ENCODE data around the gene FAM32A.

Gene FAM32A

DNA sequence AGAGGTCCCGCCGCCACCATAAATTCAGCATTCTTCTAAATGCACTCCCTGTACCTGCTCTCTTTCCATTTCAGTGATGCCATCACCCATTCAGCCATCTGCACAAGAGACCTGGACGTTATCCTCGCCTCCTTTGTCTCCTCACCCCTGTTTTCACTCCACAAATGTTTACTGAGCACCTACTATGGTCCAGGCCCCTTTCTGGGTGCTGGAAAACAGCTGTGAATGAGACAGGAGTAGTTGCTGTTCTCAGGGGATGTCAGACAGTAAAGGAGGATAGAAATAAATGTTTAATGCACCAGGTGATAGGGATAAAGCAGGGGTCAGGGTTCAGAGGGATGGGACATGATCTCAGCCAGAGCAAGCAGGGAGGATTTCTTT is 15.8 kb downstream of the FAM32A start:
- H3K4me3 ChIP-seq (ENCODE audit: low read depth, low read length): no peak overlapping the region

DNA sequence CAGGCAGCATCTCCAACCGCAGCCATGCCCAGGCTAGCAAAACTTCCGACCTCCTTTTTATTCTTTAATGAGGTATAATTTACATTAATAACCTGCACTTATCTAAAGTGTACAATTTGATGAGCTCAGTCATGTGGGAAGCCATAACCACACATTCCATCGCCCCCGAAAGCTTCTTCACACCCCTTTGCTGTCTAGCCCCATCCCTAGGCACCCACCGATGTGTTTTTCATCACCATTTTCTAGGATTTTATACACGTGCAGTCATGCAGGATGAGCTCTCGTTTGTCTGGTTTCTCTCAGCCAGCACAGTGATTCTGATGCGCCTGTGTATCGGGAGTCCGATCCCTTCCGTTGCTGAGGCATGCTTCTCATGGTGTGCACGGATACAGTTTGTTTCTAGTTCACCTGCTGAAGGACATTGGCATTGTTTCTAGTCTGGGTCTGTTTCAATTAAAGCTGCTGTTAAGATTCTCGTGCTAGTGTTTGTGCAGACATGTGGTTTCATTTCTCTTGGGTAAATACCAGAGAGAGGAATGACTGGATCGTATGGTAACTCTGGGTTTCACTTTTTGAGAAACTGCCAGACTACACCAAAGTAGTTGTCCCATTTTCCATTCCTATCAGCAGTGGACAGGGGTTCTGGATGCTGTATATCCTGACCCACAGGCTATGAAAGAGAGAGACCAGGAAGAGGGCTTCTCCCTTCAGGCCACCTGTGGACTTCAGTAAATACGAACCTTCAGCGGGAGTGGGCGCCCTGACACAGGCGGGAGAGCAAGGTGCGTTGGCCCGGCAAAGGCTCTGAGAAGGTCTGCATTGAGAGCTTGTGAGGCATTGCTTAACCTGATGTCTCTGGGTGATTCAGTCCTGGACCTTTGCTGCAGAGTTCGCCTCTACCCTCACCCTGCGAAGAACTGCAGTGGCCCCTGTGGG is 17.4 kb downstream of the FAM32A start:
- H3K4me3 ChIP-seq (ENCODE audit: low read depth, low read length): no peak overlapping the region

DNA sequence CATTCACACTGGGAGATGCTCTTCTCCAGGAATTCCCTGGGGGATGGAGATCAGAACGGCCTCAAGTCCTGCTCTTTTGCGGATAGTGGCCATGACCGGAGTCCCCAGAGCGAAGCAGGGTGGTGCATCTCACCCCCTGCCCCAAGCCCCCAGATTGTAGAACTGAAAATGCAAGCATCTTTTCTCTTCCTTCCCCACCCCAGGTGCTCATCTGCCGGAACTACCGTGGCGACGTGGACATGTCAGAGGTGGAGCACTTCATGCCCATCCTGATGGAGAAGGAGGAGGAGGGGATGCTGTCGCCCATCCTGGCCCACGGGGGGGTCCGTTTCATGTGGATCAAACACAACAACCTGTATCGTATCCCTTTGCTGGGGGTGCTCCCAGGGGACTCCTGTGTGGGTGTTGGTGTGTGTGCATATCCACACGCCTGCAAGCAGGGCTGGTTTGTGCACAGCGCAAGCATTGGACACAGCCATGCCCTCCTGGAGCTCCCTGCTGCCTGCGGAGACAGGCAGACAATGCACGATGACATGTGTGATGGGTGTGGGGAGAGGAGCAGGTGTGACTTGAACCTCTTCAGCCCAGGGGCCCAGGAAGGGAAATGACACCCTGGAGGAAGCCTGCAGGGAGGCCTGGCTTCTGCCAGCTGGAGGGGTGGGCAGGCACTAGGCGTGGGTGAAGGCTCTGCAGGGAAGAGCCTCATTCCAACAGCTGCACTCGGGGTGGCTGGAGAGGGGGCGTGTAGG is 18.2 kb downstream of the FAM32A start:
- H3K4me3 ChIP-seq (ENCODE audit: low read depth, low read length): no peak overlapping the region

- H3K4me3 ChIP-seq (ENCODE audit: low read depth, low read length): no peak overlapping the region
These were observed 18.7 kb downstream of the FAM32A start for GRCh38 chr19:16204005-16204294.

DNA sequence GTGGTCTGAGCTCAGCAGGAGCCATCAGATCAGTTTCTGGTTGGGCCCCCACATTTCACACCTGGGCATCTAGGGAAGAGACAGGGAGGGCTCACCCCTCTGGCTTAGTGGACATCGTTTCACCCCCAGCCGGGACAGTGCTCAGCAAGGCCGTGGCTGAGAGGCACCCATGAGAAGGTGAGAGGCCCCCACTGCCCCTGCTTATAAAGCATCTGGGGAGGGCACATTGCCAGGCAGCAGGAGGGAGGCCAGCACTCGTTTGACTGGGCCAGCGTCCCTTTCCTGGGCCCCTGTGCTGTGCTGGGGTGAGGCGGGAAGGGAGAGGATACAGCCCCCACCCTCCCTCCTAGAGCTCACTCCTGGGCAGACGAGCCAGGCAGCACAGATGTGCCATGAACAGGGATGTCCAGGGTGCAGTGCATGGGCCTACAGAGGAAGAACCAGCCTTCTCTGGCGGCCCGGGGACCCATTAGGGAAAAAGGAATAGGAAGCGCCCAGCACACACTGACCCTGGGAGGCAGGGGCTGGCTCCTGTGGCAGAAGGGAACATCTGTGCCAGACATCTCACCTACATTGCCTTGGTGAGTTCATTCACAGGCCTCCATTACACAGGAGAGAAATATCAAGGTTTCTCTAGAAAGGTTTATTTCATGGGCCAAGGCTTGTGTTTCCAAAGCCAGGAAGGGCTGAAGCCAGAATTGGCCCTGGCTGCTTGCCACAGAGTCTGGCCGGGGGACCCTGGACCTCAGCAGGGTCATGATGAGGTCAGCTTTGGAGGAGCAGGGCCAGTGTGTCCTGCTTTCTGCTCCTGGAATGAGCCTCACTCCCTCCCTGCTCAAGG is 20.2 kb downstream of the FAM32A start:
- H3K4me3 ChIP-seq (ENCODE audit: low read depth, low read length): no peak overlapping the region

GRCh38 chr19:16206046-16206605 is 20.9 kb downstream of the FAM32A start:
- no peak overlapping the region for H3K4me3 ChIP-seq (ENCODE audit: low read depth, low read length)

- no peak overlapping the region for H3K4me3 ChIP-seq (ENCODE audit: low read depth, low read length)
These were observed 21.4 kb downstream of the FAM32A start for GRCh38 chr19:16206637-16207036.

DNA sequence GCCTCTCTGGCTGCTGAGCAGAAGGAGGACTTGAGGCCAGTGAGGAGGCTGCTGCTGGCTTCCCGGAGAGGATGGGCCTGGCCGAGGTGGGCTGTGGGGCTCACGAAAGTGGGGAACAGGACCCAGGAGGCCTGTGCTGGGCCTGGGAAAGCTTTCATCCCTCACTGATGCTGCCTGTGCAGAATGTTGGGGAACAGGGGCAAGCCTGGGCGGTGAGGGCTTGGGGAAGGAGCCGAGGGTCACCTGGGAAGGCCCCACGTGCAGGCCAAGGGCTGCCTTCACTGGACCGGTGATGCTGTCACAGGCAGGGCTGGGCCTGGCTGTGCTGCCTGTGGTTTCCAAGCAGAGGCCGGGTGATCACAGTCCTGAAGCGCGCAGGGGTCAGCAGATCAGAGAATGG is 21.9 kb downstream of the FAM32A start:
- H3K4me3 ChIP-seq (ENCODE audit: low read depth, low read length): no peak overlapping the region

GRCh38 chr19:16207490-16208025 is 22.3 kb downstream of the FAM32A start:
- H3K4me3 ChIP-seq (ENCODE audit: low read depth, low read length): no peak overlapping the region

- H3K4me3 ChIP-seq (ENCODE audit: low read depth, low read length): no peak overlapping the region
These were observed 23.0 kb downstream of the FAM32A start for GRCh38 chr19:16208064-16208759.

GRCh38 chr19:16208847-16209665 is 23.8 kb downstream of the FAM32A start:
- no peak overlapping the region for H3K4me3 ChIP-seq (ENCODE audit: low read depth, low read length)

- H3K4me3 ChIP-seq (ENCODE audit: low read depth, low read length): no peak overlapping the region
These were observed 25.0 kb downstream of the FAM32A start for GRCh38 chr19:16210168-16210567.

DNA sequence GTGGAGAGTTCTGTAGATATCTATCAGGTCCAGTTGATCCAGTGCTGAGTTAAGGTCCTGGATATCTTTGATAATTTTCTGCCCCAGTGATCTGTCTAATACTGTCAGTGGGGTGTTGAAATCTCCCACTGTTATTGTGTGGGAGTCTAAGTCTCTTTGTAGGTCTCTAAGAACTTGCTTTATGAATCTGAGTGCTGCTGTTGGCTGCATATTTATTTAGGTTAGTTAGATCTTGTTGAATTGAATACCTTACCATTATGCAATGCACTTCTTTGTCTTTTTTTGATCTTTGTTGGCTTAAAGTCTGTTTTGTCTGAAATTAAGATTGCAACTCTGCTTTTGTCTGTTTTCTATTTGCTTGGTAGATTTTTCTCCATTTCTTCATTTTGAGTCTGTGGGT is 27.9 kb downstream of the FAM32A start:
- H3K4me3 ChIP-seq (ENCODE audit: low read depth, low read length): no peak overlapping the region

DNA sequence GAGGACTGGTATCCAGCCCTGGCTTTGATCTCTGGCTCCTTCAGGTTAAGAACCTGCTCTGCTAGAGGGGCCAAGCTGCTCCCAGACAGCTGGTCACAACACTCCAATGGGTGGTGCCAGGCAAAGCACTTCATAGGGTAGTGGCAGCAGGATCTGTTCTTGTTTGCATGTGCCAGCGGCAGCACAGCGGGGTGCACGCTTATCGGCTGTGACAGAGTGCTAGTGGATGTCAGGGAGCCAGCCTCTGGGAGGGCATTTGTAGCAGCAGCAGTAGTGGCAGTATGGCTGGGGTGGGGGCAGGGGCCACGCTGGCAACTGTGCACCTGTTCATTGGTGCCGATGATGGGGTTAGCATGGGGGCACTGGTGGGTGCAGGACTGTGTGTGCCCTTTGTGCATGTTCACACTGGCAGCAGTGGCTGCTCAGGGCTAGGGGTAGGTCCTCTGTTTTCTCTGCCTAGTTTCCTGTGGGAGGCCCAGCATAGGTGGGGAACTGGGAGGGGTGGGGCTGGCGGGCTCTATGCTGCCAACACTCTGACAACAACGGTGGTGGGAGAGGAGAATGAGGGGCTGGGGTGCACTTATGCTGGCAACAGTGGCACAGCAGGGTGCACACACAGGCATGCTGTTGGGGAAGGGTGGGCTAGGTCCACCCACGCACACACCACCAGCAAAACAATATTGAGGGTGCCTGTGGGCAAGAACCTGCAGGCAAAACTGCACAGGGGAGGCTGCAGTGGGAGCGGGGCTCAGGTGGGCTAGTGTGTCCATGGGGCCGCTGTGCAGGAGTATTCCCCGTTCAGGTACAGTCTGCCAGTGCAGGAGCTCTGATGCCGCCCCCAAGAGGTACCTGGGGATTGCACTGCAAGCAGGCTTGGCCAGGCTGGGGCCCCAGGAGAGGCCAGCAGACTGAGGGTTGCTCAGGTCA is 31.8 kb downstream of the FAM32A start:
- H3K4me3 ChIP-seq (ENCODE audit: low read depth, low read length): no peak overlapping the region

GRCh38 chr19:16217716-16218451 is 32.7 kb downstream of the FAM32A start:
- H3K4me3 ChIP-seq (ENCODE audit: low read depth, low read length): no peak overlapping the region

DNA sequence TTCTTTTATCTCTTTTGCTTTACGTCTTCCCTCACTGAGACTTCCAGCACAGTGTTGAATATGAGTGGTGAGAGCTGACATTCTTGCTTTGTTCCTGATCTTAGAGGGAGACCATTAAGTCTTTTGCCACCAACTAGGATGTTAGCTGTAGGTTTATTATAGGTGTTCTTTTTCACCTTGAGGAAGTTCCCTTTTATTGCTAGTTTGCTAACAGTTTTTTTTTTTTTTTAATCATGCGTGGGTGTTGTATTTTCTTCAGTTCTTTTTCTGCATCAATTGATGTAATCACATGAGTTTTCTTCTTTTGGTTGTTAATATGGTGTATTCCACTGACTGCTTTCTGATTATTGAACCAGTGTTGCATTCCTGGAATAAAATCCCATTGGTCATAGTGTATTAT is 33.6 kb downstream of the FAM32A start:
- H3K4me3 ChIP-seq (ENCODE audit: low read depth, low read length): no peak overlapping the region

DNA sequence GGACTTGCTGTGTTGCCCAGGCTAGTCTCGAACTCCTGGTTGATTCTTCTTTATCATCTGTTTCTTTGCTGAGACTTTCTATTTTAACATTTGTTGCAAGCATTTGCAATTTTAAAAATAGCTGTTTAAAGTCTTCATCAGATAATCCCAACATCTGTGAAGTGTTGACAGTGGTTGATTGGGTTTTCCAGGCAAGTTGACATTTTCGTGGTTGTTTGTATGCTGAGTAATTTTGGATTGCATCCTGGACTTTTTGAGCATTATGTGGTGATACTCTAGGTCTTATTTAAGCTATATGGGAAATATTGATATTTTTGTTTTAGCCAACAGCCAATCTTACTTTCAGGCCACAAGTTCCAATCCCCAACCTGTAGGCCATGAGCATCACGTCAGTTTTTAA is 37.6 kb downstream of the FAM32A start:
- no peak overlapping the region for H3K4me3 ChIP-seq (ENCODE audit: low read depth, low read length)

- H3K4me3 ChIP-seq (ENCODE audit: low read depth, low read length): no peak overlapping the region
These were observed 38.5 kb downstream of the FAM32A start for GRCh38 chr19:16223746-16224145.

Data from iPS-11a (cell line).